SH-SY5Y (cell line): ENCODE data around the gene OXT.

Source experiments
- GATA2 ChIP-seq: IDR thresholded peaks from 2 replicates; pipeline ENCODE4 v1.6.1; 2011; ENCODE audit warnings: mild to moderate bottlenecking, low read depth, low read length
- GATA3 ChIP-seq: IDR thresholded peaks from 2 replicates; pipeline ENCODE4 v1.6.1; 2011; ENCODE audit warnings: low read depth, mild to moderate bottlenecking, low read length, moderate library complexity

GRCh38 chr20:3106185-3106584, 34.8 kb downstream of the OXT start:
- no peak for TF ChIP-seq GATA3
- TF ChIP-seq GATA2, result no peak
